GM12874 (cell line): ENCODE data around the gene KRTAP1-3.

Experiments
- CTCF ChIP-seq: IDR thresholded peaks from 2 replicates; pipeline ENCODE4 v1.5.1; 2011; ENCODE audit warnings: low read depth, mild to moderate bottlenecking, control low read depth, low read length, moderate library complexity; ENCODE audit not compliant: insufficient read depth

The KRTAP1-3 gene

GRCh38 chr17:41020336-41020735, 14.3 kb downstream of the KRTAP1-3 start:
- TF ChIP-seq CTCF = no peak

GRCh38 chr17:41019415-41019814, 15.3 kb downstream of the KRTAP1-3 start:
- no peak for TF ChIP-seq CTCF

GRCh38 chr17:41018541-41018940, 16.1 kb downstream of the KRTAP1-3 start:
- no peak for TF ChIP-seq CTCF

- TF ChIP-seq CTCF = no peak
These were observed 18.0 kb downstream of the KRTAP1-3 start for GRCh38 chr17:41016578-41017215.

GRCh38 chr17:41015454-41015853, 19.2 kb downstream of the KRTAP1-3 start:
- no peak for TF ChIP-seq CTCF

GRCh38 chr17:41013606-41014005, 21.1 kb downstream of the KRTAP1-3 start:
- no peak for TF ChIP-seq CTCF

GRCh38 chr17:41013181-41013580, 21.5 kb downstream of the KRTAP1-3 start:
- no peak for TF ChIP-seq CTCF
